NCI-H226 (cell line): ENCODE data around the gene LTB4R2.

Experiments
- DNase-seq: peaks from one replicate; pipeline ENCODE4 v3.0.0-alpha.2; 2015

The LTB4R2 gene

DNA sequence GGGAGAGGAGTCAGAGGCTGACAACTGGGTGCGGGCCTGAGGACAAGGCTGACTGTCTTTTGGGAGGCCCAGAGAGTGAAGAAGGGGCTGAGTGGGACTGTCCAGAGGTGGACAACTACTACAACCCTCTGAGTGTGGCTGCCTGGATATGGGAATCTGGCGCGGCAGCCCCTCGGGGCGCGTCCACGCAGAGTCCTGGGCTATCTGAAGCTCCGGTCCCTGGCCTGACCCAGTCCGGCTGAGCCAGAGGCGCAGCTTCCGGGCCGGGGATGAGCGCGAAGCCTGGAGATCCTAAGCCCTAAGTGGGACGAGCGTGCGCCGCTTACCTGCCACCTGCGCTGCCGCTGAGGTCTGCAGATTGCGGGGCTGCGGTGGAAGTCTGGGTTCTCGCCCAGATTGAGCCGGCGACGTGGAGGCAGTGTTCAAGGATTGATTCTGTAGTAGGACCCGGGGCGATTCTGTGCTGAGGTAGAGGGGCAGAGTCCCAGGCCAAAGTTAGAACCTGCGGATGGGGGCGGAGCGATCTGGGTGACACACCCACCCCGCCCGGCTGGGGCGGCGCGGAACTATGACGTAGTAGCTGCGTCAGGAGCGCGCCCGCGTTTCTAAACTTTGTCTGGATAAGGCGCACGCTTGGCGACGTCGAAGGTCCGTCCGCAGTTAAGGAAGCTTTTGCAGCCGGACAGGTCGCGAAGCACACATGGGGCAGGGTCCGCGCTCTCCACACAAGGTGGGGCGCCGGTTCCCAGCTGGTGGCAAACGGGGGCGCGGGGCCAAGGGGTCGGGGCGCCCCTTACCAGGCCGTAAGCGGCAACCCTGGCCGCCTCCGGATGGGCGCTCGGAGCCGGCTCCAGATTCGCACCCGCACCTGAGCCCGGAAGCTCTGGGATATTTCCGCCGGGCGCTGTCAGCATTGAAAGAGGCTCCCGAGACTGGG, 10.4 kb upstream of the LTB4R2 start, which contains the start of the genes DHRS1 and NOP9:
TSS of gene DHRS1 (minus strand) at position 526 of the 937 bp plus-strand sequence. CDS start 674 bp downstream, outside the sequence.
TSS of gene NOP9 (plus strand) at position 596 of the 937 bp plus-strand sequence. CDS start at position 701, 105 bp downstream.
- peak; percentile 86 for DNase-seq

DNA sequence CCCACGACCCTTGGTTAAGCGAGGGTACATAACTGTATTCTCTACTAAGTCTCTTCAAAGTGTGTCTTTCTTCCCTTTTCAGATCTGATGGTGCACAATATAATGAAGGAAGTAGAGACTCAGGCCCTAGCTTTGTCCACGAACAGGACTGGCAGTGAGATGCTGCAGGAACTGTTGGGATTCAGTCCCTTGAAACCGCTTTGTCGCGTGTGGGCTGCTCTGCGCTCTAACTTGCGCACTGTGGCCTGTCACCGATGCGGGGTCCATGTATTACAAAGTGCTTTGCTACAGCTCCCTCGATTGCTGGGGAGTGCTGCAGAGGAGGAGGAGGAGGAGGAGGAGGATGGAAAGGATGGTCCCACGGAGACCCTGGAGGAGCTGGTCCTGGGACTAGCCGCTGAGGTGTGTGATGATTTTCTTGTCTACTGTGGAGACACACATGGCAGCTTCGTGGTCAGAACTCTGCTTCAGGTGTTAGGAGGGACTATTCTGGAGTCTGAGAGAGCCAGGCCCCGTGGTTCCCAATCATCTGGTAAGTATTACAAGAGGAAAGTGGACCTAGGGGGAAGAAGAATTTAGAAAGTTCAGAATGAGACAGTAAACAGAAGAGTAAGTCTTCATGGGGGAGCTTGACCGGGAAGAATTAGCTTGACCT, 9.5 kb upstream of the LTB4R2 start:
- no peak for DNase-seq

DNA sequence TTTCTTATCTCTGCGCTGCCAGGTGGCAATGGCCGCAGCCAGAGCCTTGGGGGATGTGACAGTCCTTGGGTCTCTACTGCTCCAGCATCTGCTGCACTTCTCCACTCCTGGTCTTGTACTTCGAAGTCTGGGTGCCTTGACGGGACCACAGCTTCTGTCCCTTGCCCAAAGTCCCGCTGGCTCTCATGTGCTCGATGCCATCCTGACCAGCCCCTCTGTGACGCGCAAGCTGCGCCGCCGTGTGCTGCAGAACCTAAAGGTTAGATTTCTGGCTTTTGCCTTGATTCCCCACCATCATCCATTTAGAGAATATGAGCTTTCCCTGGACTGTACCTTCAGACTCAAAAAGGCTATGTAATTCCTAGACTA, 5.9 kb upstream of the LTB4R2 start:
- no peak for DNase-seq

- no peak for DNase-seq
These were observed 2.8 kb upstream of the LTB4R2 start for GRCh38 chr14:24307156-24307574.

- peak; percentile 26 for DNase-seq
These were observed 2.2 kb upstream of the LTB4R2 start, which contains the start of gene CIDEB for GRCh38 chr14:24307575-24308341. TSS of gene CIDEB (minus strand) at chr14:24307977. CDS start at chr14:24307858, 119 bp downstream.

DNA sequence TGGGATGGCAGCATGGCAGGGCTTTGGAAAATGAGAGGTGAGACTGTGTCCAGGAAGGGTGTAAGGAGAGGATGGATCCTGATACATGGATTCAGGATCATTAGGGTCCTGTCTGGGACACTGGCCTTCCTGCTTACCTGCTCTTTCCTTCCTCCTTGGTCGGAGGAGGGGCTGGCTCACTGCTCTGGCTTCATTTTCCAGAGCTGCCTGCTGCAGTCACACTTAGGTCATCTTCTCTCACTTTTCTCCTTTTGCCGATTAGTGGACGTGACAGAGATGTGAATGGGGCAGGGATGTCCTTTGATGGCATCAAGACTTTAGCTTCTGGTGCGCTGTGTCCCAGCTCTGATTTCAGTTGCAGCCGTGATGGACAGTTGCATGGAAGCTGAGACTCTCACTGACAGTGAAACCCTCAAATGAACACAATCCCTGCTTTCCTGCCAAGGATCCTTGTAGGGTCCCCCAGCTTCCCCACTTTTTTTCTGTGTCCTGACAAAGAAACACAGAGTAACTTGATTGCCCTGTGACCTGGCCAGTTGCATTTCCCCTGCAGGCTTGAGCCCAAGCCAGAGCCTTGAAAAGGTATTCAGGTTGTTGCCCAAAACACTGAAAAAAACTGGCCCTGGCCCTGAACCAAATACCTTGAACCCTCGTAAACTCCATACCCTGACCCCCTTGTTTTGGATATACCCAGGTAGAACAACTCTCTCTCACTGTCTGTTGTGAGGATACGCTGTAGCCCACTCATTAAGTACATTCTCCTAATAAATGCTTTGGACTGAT, 1.4 kb upstream of the LTB4R2 start:
- DNase-seq: no peak

DNA sequence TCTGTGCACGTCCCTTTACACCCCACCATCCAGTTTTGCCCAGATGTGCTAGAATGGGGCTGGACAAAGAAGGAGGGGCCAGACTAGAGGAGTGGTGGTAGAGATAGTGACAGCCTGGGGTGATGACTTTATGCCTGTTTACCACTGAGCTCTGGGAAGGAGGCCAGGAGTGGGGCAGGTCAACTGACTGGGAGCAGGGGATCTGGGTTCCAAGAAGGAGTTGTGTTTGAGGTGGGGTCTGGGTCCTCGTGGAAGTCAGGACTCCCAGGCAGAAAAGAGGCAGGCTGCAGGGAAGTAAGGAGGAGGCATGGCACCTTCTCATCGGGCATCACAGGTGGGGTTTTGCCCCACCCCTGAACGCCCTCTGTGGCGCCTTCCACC, 315 bp downstream of the LTB4R2 start:
- DNase-seq: no peak

DNA sequence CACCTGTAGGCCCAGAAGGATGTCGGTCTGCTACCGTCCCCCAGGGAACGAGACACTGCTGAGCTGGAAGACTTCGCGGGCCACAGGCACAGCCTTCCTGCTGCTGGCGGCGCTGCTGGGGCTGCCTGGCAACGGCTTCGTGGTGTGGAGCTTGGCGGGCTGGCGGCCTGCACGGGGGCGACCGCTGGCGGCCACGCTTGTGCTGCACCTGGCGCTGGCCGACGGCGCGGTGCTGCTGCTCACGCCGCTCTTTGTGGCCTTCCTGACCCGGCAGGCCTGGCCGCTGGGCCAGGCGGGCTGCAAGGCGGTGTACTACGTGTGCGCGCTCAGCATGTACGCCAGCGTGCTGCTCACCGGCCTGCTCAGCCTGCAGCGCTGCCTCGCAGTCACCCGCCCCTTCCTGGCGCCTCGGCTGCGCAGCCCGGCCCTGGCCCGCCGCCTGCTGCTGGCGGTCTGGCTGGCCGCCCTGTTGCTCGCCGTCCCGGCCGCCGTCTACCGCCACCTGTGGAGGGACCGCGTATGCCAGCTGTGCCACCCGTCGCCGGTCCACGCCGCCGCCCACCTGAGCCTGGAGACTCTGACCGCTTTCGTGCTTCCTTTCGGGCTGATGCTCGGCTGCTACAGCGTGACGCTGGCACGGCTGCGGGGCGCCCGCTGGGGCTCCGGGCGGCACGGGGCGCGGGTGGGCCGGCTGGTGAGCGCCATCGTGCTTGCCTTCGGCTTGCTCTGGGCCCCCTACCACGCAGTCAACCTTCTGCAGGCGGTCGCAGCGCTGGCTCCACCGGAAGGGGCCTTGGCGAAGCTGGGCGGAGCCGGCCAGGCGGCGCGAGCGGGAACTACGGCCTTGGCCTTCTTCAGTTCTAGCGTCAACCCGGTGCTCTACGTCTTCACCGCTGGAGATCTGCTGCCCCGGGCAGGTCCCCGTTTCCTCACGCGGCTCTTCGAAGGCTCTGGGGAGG, 985 bp downstream of the LTB4R2 start, which contains the start of gene LTB4R:
TSS of gene LTB4R (plus strand) at position 857 of the 959 bp plus-strand sequence. CDS start 4,150 bp downstream, outside the sequence.
- DNase-seq: no peak

DNA sequence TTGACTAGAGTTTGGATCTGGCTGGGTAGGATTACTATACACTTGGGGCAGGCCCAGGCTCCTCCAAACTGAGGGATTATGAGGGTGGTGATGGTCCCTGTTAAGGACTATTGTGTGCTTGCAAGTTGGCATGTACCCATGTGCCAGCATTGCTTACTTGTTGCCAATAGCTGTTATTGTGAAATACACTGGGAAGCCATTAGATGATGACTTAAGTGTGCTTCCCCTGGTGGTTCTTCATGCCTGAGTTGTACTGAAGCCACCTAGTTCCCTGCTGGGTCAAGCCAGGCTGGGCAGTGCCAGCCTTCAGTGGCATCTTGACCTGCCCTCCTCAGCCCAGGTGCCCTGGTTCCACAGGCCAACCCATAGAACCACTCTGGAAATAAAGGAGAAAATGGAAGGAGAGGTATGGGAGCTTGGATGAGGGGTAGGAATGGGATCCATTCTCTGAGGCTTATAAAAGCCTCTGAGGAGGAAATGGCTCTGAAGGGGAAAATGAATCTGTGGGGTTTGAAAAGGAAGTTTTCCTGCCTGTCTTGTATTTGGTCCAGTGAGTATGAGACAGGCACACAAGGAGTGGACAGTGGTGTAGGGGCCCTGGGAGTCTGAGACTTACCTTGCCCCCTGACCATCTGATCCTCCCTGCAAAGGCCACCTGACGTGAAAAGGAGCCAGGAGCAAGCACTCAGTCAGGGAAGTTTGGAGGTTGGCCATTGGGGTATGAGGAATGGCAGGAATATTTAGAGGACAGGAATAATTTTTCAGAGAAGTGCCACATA, 2.1 kb downstream of the LTB4R2 start:
- no peak for DNase-seq

GRCh38 chr14:24312736-24313507, 3.0 kb downstream of the LTB4R2 start:
- no peak for DNase-seq

GRCh38 chr14:24313913-24314312, 4.0 kb downstream of the LTB4R2 start:
- no peak for DNase-seq

GRCh38 chr14:24314377-24315193, 4.6 kb downstream of the LTB4R2 start:
- DNase-seq: no peak

DNA sequence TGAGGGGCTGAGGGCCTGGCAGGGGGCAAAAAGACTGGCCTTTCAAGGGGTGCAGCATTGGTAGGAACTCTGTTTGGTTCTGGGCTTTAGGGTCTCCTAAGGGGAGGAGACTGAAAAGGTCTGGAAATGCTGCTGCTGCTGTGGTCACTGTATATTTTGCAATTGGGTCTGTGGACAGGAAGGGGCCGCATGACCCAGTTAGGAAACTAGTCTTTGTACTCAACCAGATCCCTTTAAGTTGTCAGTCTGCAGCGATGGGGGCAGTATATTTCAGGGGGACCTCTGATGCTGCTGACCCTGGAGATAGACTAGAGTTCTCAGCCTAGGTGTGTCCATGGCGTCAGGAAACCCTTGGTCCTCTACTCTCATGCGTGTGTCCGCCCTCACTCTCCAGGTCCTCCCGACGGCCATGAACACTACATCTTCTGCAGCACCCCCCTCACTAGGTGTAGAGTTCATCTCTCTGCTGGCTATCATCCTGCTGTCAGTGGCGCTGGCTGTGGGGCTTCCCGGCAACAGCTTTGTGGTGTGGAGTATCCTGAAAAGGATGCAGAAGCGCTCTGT, 5.4 kb downstream of the LTB4R2 start:
- no peak for DNase-seq

- no peak for DNase-seq
These were observed 6.1 kb downstream of the LTB4R2 start for GRCh38 chr14:24315807-24316596.

DNA sequence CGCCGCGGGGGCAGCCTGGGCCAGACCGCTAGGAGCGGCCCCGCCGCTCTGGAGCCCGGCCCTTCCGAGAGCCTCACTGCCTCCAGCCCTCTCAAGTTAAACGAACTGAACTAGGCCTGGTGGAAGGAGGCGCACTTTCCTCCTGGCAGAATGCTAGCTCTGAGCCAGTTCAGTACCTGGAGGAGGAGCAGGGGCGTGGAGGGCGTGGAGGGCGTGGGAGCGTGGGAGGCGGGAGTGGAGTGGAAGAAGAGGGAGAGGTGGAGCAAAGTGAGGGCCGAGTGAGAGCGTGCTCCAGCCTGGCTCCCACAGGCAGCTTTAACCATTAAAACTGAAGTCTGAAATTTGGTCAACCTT, 6.6 kb downstream of the LTB4R2 start:
- DNase-seq: no peak

DNA sequence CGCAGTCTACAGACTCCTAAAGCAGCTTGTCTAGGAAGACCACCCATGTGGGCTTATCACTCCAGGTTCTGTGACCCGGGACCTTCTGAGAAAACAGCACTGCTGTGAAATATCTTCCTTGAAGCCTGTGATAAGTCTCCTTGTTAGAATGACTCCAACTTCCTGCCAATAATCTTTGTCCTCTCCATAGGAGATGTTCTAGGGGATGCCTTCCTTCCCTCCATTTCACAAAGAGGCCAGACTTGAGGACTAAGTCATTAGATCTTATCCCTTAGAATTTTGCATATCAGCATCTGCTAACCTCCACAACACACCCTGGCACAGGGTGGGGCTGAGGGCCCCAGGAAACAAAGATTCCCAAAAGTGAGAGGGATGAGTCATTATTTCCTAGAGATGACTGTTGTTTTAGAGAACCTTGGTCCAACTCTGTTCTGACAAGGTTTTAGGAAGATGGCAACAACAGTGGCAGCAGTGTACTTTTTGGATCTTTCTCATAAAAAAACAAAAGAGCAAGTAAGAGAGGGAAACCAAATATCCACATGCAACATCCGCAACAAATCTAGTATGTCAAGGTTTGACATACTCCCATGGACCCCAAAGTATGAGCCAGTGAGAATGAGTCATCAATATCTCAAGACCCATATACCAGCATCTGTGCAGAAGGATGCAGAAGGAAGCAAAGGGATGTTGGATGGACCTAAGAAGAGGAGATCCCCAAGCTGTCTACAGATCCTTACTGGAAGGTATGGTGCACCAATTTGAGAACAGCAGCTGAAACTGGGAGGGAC, 7.4 kb downstream of the LTB4R2 start:
- peak; percentile 64 for DNase-seq
